ENCODE data around the gene TMEM176A.

The TMEM176A gene

DNA sequence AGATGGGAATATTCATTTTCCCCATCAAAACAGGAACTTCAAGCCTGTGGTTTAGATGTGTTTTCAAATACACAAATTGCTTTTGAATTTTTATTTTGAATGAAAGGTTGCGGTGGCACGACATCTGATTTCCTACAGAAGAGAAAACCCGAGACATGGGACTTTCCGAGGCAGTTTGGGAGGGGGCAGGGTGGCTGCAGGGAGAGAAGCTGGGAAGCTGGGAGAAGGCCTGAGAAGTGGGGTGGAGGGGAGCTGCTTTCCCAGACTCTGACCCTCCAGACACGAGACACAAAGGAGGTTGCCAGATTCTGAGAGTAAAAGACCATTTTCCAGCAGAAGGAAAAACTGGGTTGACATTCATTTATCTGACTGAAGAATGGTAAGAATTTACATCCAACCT is 19.6 kb downstream of the TMEM176A start:
- DNase-seq (ENCODE audit: low spot score) = no peak

GRCh38 chr7:150820578-150821198 is 20.1 kb downstream of the TMEM176A start:
- DNase-seq (ENCODE audit: low spot score) = no peak

GRCh38 chr7:150823043-150823442 is 22.5 kb downstream of the TMEM176A start:
- no peak for DNase-seq (ENCODE audit: low spot score)

DNA sequence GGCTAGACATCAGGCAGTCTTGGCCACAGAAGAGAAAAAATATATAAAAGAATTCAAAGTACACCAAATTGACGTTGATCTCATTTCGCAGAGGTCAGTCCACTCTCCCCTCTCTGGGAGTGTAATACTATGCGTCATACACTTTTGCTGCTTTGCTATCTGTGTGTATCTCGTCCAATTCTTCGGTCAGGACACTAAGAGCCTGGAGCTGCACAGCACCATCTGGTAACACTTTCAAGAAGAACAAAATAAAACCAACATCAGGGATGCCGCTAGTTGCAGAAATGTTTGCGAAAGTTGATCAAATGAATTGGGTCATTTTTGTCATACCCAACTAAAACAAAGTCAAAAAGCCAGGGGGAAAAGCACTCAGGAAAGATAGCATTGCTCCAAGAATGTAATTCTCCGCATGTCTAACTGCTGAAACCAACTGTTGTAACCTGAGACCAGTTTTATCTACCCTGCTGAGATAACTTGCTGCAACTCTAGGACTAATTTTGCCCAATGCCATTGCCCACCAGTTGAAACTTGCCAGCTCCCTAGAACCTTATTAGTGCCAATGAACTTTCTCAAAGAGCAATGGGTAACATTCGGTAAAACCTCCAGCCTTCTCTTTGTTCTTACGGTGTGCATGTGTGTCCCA is 23.0 kb downstream of the TMEM176A start:
- no peak for DNase-seq (ENCODE audit: low spot score)

- no peak for DNase-seq (ENCODE audit: low spot score)
These were observed 24.0 kb downstream of the TMEM176A start for GRCh38 chr7:150824379-150825177.

DNA sequence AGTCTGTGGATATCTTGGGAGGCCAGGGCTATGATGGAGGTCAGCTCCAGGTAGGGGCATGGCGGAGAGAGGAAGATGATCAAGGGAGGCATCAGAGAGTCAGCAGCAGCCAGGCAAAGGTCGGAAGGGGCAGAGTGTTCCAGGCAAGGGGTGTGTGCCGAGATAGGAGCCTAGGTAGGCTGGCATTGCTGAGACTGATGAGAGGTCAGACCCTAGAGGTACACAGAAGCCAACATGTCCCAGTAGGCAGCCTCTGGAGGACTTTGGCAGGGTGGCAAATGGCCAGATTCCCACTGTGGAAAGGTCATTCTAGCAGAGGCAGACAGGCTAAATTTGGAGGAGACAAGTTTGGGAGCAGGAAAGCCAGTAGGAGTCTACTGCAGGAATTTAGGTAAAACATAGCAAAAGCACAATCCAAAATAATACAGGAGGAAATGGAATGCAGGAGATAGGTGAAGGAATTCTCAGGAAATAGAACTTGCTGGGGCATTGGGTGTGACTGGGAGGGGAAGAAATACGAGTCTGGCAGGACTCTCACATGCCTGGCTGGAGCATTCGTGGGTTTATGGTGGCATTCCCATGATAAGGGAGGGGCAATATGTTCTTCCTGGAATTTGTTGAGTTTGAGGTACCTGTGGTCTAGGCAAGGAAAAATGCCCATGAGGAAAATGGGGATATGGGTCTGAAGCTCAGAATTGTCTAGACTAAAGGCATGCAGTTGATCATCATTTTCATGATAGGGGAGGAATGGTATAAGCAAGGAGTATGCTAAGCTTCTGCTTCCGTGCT is 25.7 kb downstream of the TMEM176A start:
- no peak for DNase-seq (ENCODE audit: low spot score)

GRCh38 chr7:150828384-150828783 is 27.8 kb downstream of the TMEM176A start:
- no peak for DNase-seq (ENCODE audit: low spot score)

GRCh38 chr7:150829426-150829825 is 28.9 kb downstream of the TMEM176A start:
- DNase-seq (ENCODE audit: low spot score) = no peak

GRCh38 chr7:150830937-150831336 is 30.4 kb downstream of the TMEM176A start:
- DNase-seq (ENCODE audit: low spot score) = no peak

GRCh38 chr7:150831851-150832250 is 31.3 kb downstream of the TMEM176A start:
- no peak for DNase-seq (ENCODE audit: low spot score)

DNA sequence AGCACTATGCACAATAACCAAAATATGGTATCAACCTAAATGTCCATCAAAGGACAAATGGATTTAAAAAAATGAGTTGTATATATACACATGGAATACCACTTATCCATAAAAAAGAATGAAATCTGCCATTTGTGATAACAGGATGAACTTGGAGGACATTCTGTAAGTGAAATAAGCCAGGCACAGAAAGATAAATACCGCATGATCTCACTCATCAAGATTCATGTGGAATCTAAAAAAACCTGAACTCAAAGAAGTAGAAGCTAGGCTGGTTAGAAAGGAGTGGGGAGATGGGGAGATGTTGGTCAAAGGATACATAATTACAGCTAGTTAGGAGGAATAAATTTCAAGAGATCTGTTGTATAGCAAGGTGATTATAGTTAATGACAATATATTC is 34.5 kb downstream of the TMEM176A start:
- DNase-seq (ENCODE audit: low spot score) = no peak

- no peak for DNase-seq (ENCODE audit: low spot score)
These were observed 35.2 kb downstream of the TMEM176A start for GRCh38 chr7:150835702-150836280.

DNA sequence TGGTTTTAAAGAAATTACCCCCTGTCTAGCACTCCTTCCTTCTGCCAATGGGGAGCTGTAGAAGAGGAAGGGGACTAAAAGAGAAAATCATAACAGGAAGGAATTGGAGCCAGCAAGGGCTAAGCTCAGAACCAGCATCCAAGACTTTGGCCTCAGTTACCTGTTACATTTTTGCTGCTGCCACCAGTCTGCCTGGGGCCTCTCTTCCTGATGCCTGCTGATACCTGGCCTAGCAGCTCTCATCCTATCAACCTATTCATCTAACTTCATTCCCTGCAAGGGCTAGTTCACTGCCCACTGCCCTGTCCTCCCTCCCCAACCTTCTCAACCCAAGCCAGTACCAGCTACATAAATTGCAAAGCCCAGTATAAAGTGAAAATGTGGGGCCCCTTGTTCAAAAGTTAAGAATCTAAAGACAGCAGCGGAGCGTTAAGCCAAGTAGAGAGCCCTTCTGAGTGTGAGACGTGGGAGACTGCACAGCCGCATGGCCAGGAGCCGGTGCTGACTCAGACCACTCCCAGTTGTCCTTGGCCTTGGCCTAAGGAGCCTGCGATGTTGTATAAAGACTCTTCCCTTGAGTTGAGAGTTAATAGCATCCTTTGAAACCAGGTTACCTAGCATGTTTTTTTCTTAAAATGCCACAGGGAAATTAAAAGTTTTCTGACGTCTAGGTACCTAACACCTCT is 38.5 kb downstream of the TMEM176A start:
- DNase-seq (ENCODE audit: low spot score) = no peak

GRCh38 chr7:150842018-150842417 is 41.4 kb downstream of the TMEM176A start:
- DNase-seq (ENCODE audit: low spot score) = no peak

GRCh38 chr7:150842716-150843115 is 42.1 kb downstream of the TMEM176A start:
- no peak for DNase-seq (ENCODE audit: low spot score)

DNA sequence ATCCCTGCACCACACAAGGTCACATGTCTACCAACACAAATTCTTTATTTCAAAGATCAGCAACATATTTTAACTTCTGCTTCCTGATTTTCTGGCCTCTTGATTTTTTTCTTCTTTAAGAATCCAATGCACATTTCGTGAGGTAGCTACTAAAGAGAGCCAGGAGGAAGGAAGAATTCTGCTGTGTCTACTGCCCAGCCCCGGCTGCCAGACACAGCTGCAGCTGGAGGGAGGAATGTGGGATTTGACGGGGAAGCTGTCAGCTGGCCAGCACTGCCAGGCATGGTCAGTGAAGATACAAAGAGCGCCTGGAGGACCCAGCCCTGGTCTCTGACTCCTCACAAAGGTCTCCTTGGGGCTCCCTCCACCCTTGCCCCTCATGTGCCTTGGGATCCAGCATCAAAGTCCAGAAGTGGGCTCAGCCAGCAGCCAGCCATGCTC is 44.9 kb downstream of the TMEM176A start:
- DNase-seq (ENCODE audit: low spot score) = no peak

DNA sequence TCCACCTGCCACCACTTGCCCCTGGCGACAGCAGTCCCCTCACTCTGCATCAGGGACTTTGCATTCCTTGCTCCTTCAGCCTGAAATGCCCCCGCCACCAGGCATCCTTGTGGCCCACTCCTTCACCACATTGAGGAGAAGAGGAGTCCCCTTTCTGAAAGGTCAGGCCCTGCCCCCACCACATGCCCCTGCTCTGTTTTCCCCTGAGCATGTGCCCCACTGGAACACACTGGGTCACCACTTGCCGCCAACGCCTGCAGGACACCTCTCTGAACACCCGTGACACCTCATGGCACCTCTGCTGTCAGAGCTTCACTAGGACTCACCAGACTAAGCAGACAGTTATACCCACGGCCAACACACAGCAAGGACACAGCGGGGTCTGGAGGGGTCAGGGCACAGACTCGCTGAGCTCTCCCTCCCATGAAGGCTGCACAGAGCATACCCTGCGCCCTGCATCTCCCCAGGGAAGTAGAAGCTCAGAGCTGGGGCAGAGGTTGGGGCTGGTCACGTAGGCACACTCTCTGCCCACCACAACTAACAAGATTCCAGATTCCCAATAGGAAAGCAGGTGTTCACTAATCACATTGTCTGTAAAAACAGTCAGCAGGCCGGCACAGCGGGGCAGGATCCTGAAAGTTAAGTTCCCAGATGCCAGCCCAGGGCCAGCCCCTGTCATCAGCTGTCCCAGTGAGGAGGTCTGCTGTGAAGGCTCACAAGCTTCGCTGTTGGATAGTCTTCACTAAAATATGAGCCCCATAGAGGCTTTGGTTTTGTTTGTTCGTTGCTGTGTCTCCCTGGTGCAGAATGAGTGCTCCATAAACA is 45.9 kb downstream of the TMEM176A start:
- DNase-seq (ENCODE audit: low spot score) = no peak

DNA sequence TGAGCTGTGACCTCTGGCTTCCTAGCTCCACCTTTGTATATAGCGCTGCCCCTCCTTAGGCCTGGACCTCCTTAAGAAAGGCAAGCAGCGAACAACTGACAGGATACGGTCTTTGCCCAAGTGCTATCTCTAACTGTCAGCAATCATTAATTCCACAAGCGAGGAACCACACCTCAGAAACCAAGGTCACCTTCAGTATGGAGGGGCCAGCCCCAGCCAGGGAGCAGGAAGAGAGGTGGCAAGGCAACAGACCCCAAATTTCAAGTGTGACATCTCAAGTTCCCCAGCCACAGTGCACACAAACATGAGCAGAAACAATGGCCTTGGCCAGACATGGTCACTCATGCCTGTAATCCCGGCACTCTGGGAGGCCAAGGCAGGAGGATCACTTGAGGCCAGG is 47.0 kb downstream of the TMEM176A start:
- DNase-seq (ENCODE audit: low spot score) = no peak

GRCh38 chr7:150848111-150848510 is 47.5 kb downstream of the TMEM176A start:
- DNase-seq (ENCODE audit: low spot score) = no peak

GRCh38 chr7:150848561-150849115 is 48.1 kb downstream of the TMEM176A start:
- DNase-seq (ENCODE audit: low spot score) = no peak

All from CD4-positive, alpha-beta T cell treated with Interleukin-6 at 100 ng/mL for 8 hours (primary cell).